Smooth muscle cell (in vitro differentiated cells): ENCODE measurements around the gene UBXN10. TPM values are rescaled to one million over a fixed set of nuclear protein-coding genes. Genes with fewer than 3 reads are reported as not detected.

ENCODE experiments used
- DNase-seq: peaks from one replicate; lab custom pipeline; 2025; ENCODE audit not compliant: unreplicated experiment; lab: John Stamatoyannopoulos, UW
- H2AFZ ChIP-seq: fragments of 200-600 bp; sonication (generic); 2 replicates; pipeline ENCODE4 v1.6.0; 2016; ENCODE audit warnings: antibody characterized with exemption, low read depth, mild to moderate bottlenecking
- H3F3A ChIP-seq: fragments of 200-600 bp; sonication (generic); 2 replicates; pipeline ENCODE4 v1.6.0; 2017; ENCODE audit warnings: antibody characterized with exemption, low read depth
- H3K27ac ChIP-seq: fragments of 200-600 bp; sonication (generic); 2 replicates; pipeline ENCODE4 v1.5.1; 2016; ENCODE audit warnings: low read depth, mild to moderate bottlenecking
- H3K27me3 ChIP-seq: fragments of 200-600 bp; sonication (generic); 2 replicates; pipeline ENCODE4 v1.6.1; 2016; ENCODE audit warnings: low read depth, mild to moderate bottlenecking
- H3K36me3 ChIP-seq: fragments of 200-600 bp; sonication (generic); 2 replicates; pipeline ENCODE4 v1.5.1; 2016; ENCODE audit warnings: low read depth
- H3K4me1 ChIP-seq: fragments of 200-600 bp; sonication (generic); 2 replicates; pipeline ENCODE4 v1.5.1; 2016; ENCODE audit warnings: low read depth
- H3K4me2 ChIP-seq: fragments of 200-600 bp; sonication (generic); 2 replicates; pipeline ENCODE4 v1.6.0; 2016; ENCODE audit warnings: mild to moderate bottlenecking
- H3K4me3 ChIP-seq: fragments of 200-600 bp; sonication (generic); 2 replicates; pipeline ENCODE4 v1.5.1; 2016; ENCODE audit warnings: mild to moderate bottlenecking
- H3K79me2 ChIP-seq: fragments of 200-600 bp; sonication (generic); 2 replicates; pipeline ENCODE4 v1.6.0; 2016; ENCODE audit warnings: low read depth, mild to moderate bottlenecking
- H3K9ac ChIP-seq: fragments of 200-600 bp; sonication (generic); 2 replicates; pipeline ENCODE4 v1.6.0; 2016; ENCODE audit warnings: low read depth
- H3K9me3 ChIP-seq: fragments of 200-600 bp; sonication (generic); replicated peaks from 2 replicates; pipeline ENCODE4 v1.5.1; 2016; ENCODE audit warnings: low read depth
- H4K20me1 ChIP-seq: fragments of 200-600 bp; sonication (generic); 2 replicates; pipeline ENCODE4 v1.6.0; 2016; ENCODE audit warnings: low read depth
- WGBS: methylation state at CpG from one replicate; pipeline ENCODE4 v1.1.7; 2016; ENCODE audit warnings: low lambda C conversion rate; 5-methylcytosine and 5-hydroxymethylcytosine counted together
- polyA plus RNA-seq: library from polyadenylated mRNA; unstranded; fragments of >200 nt; fragmentation: Nextera tagmentation; extraction: Ambion mirVana; gene quantifications from 2 replicates; pipeline ENCODE4 v1.2.1, GENCODE V29; 2016
- total RNA-seq: library from RNA; depleted of rRNA; stranded (reverse); fragments of >200 nt; gene quantifications from 2 replicates; pipeline ENCODE4 v1.2.3, GENCODE V29; 2014
- TF ChIP-seq, protein P1 (sequence below): fragments of 200-600 bp; sonication (generic); IDR thresholded peaks from 2 replicates; pipeline ENCODE4 v1.5.1; 2017; ENCODE audit warnings: borderline replicate concordance, mild to moderate bottlenecking, antibody characterized with exemption; ENCODE audit not compliant: insufficient read depth, poor library complexity, severe bottlenecking

The UBXN10 gene
- total and polyA plus RNA-seq, 2 experiments from 2014 or later = 0.36 to 0.49 TPM

DNA sequence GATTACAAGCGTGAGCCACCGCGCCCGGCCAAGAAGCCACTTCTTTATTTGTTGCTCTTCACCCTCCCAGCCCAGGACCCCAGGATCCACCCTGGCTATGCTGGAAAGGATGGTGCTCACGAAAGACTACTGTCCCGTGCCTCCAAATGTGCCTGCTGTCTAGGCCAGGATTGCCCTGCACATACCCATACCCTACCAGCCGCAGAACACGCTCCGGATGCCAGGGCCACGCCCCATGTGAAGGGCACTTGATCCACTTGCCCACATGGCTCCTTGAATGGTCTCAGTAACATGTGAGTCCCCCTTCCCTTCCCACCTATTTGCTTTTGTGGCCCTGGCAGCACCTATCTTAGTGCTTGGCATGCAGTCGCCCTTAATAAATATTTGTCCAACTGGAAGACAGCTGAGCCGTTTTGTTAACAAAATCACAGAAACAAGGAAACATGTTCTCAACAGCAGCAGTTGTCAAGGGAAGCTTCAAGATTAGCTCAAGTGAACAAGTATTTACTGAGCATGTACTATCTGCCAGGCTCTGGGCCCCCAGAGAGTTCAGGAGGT is 13.8 kb upstream of the UBXN10 start:
- WGBS = 95% methylated on average over 12 of the region's 12 CpGs

DNA sequence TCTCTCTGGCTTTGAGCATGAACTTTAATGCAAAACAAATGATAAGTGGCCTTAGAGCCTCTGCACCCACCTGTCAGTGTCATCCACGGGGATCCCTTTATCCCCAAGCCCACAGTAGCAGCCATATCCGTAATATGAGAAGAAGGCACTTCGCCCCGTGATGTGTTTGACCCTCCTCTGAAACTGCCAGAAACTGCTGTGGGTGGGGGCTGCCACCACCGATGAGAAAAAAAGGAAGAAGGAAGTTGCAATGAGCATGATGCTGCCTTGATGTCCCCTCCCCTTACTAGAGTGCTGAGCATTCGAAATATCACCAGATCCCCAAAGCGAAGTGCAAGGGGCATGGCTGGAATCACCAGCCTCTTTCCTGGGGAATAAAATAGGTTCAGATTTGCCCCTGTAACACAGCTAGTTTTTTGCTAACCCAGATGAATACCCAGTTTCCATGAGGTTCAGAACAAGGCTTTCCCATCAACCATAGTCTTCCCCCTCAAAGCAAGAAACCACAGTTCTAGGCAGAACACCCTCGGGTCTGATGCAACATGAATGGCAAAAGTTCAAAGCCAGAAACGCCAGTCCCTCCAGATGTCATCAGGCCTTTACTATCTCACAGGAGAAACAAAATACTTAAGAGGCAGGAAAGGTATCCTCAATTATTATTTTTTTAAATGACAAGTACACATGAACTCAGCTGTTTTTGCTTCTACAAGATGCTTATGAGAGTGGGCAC is 10.8 kb upstream of the UBXN10 start:
- Histone ChIP-seq H3K4me1 (no peaks in the 10 kb centered on the region), H4K20me1 (no peaks in the 10 kb centered on the region), H3F3A (no peaks in the 10 kb centered on the region), H3K27me3 (no peaks in the 10 kb centered on the region), H3K4me2 (no peak overlapping the region), H3K9me3 (no peaks in the 10 kb centered on the region), H3K9ac (no peak overlapping the region), H3K4me3 (no peak overlapping the region), H3K27ac (no peak overlapping the region), H2AFZ (no peak overlapping the region), H3K79me2 (no peaks in the 10 kb centered on the region), H3K36me3 (no peaks in the 10 kb centered on the region)
- TF ChIP-seq, protein P1, sequence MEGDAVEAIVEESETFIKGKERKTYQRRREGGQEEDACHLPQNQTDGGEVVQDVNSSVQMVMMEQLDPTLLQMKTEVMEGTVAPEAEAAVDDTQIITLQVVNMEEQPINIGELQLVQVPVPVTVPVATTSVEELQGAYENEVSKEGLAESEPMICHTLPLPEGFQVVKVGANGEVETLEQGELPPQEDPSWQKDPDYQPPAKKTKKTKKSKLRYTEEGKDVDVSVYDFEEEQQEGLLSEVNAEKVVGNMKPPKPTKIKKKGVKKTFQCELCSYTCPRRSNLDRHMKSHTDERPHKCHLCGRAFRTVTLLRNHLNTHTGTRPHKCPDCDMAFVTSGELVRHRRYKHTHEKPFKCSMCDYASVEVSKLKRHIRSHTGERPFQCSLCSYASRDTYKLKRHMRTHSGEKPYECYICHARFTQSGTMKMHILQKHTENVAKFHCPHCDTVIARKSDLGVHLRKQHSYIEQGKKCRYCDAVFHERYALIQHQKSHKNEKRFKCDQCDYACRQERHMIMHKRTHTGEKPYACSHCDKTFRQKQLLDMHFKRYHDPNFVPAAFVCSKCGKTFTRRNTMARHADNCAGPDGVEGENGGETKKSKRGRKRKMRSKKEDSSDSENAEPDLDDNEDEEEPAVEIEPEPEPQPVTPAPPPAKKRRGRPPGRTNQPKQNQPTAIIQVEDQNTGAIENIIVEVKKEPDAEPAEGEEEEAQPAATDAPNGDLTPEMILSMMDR = no peak
- 76% methylated on average over 9 of the region's 9 CpGs for WGBS
- DNase-seq = no peak

More for the DNA sequence above, 13.8 kb upstream of the UBXN10 start:
- H3K4me3 ChIP-seq = no peak overlapping the region
- H4K20me1 ChIP-seq = no peaks in the 10 kb centered on the region
- TF ChIP-seq, protein P1 = no peak
- no peaks in the 10 kb centered on the region for H3K27me3 ChIP-seq
- H3K4me2 ChIP-seq = no peak overlapping the region
- no peaks in the 10 kb centered on the region for H3K9me3 ChIP-seq
- no peak overlapping the region for H3K27ac ChIP-seq
- H3F3A ChIP-seq = no peaks in the 10 kb centered on the region
- DNase-seq = no peak
- no peaks in the 10 kb centered on the region for H3K36me3 ChIP-seq
- no peak overlapping the region for H3K9ac ChIP-seq
- no peaks in the 10 kb centered on the region for H3K79me2 ChIP-seq
- H2AFZ ChIP-seq = no peak overlapping the region
- no peaks in the 10 kb centered on the region for H3K4me1 ChIP-seq

DNA sequence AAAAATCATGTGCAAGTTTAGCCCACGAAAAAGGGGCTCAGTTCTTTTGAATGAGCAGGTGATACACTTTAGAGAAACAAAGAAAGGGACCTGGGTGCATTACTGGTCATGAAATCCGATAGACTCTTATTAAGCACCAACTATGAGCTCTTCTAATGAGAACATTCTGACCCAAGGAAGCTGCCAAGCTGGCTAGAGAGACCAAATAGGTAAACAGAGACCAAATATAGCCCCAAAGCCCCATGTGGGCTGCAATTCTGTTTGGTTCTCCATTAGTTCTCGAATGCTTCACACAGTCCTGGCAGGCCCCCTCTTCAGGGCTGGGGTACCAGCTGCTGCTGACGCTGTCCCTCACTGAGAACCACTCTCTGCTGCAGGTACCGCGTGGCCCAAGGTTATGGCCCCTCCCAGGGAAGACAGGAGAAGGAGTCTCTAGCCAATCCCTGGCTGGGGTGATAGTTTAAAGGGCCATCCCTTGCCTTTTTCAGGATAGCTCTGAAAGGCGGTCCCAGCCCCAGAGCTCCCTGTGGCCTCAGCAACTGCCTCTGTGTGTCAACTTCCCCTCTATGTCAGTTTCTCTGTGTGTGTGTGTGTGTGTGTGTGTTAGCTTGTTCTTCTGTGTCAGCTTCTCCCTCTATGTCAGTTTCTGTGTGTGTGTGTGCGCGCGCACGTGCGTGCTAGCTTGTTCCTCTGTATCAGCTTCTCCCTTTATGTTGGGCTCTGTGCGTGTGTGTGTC is 7.1 kb upstream of the UBXN10 start:
- Histone ChIP-seq H3K36me3 (no peaks in the 10 kb centered on the region), H4K20me1 (no peaks in the 10 kb centered on the region), H3K4me2 (no peak overlapping the region), H3K9me3 (no peaks in the 10 kb centered on the region), H2AFZ (no peak overlapping the region), H3K9ac (no peak overlapping the region), H3K4me3 (no peak overlapping the region), H3K27me3 (no peaks in the 10 kb centered on the region), H3K4me1 (no peaks in the 10 kb centered on the region), H3K79me2 (no peaks in the 10 kb centered on the region), H3K27ac (no peak overlapping the region), H3F3A (no peaks in the 10 kb centered on the region)
- TF ChIP-seq, protein P1 = no peak
- WGBS = 85% methylated on average over 13 of the region's 13 CpGs
- no peak for DNase-seq
